Measurements from ENCODE around the gene RPA3. TPM values are rescaled to one million over a fixed set of nuclear protein-coding genes. Genes with fewer than 3 reads are reported as not detected.

RPA3 gene
- total and polyA plus RNA-seq, 7 experiments from 2014 or later = 20.0 to 96.9 (median 28.1) TPM

- Mint-ChIP-seq H3K4me3 (no peak overlapping the region), H3K9me3 (no peaks in the 10 kb centered on the region), H3K36me3 (peaks cover 0 to 17% (median 5%) of the 10 kb centered on the region in 5 donors), H3K4me1 (peaks cover 0 to 13% (median 1%) of the 10 kb centered on the region in 7 donors), H3K27me3 (no peaks in the 10 kb centered on the region), H3K27ac (no peak overlapping the region)
- no peaks in the 10 kb centered on the region for H3K4me1 ChIP-seq (ENCODE audit: control insufficient read depth in 2 of 2, insufficient read depth in 2 of 2, low read length in 2 of 2)
- ChIA-PET CTCF (no interaction called here), POLR2A (no interaction called here)
- no peaks in the 10 kb centered on the region for H3K9me3 ChIP-seq (ENCODE audit: control insufficient read depth in 2 of 3, low read length in 3 of 3)
- intact Hi-C loops (cut with micrococcal nuclease) = loop anchor here in 1 of 2 donors (2.0 kb wide), 1 partner anchor 13 kb away; no protein-coding TSS in a partner anchor
- H3K27ac ChIP-seq (ENCODE audit: low read depth, low read length) = no peak overlapping the region
- H3K4me3 ChIP-seq (ENCODE audit: low read length) = no peak overlapping the region
- H3K36me3 ChIP-seq (ENCODE audit: control insufficient read depth in 2 of 3, insufficient read depth in 3 of 3, low read length in 3 of 3) = no peaks in the 10 kb centered on the region
- ATAC-seq (no peak), DNase-seq (no peak)
- no peaks in the 10 kb centered on the region for H3K27me3 ChIP-seq (ENCODE audit: control insufficient read depth in 2 of 2, insufficient read depth in 2 of 2, low read length in 2 of 2)
Observed at GRCh38 chr7:7745966-7746365, 27.6 kb upstream of the RPA3 start.

- H3K4me1 ChIP-seq (ENCODE audit: control insufficient read depth in 2 of 2, insufficient read depth in 2 of 2, low read length in 2 of 2) = no peaks in the 10 kb centered on the region
- Mint-ChIP-seq H3K36me3 (peaks cover 0 to 20% (median 5%) of the 10 kb centered on the region in 5 donors), H3K27me3 (no peaks in the 10 kb centered on the region), H3K4me3 (no peak overlapping the region), H3K9me3 (no peaks in the 10 kb centered on the region), H3K27ac (no peak overlapping the region), H3K4me1 (peaks cover 0 to 14% (median 2%) of the 10 kb centered on the region in 7 donors)
- DNase-seq (no peak), ATAC-seq (no peak)
- H3K27ac ChIP-seq (ENCODE audit: low read depth, low read length) = no peak overlapping the region
- intact Hi-C loops (cut with micrococcal nuclease) = no loop called here
- no peaks in the 10 kb centered on the region for H3K27me3 ChIP-seq (ENCODE audit: control insufficient read depth in 2 of 2, insufficient read depth in 2 of 2, low read length in 2 of 2)
- H3K4me3 ChIP-seq (ENCODE audit: low read length) = no peak overlapping the region
- no peaks in the 10 kb centered on the region for H3K9me3 ChIP-seq (ENCODE audit: control insufficient read depth in 2 of 3, low read length in 3 of 3)
- POLR2A ChIA-PET = interaction anchor here (0.7 kb wide), 1 partner anchor 11 kb away, joined by 3 read pairs; no protein-coding TSS in a partner anchor
- CTCF ChIA-PET = no interaction called here
- no peaks in the 10 kb centered on the region for H3K36me3 ChIP-seq (ENCODE audit: control insufficient read depth in 2 of 3, insufficient read depth in 3 of 3, low read length in 3 of 3)
Observed at GRCh38 chr7:7745258-7745657, 26.9 kb upstream of the RPA3 start.

GRCh38 chr7:7742223-7742622, 23.8 kb upstream of the RPA3 start:
- H3K4me1 ChIP-seq (ENCODE audit: control insufficient read depth in 2 of 2, insufficient read depth in 2 of 2, low read length in 2 of 2) = peaks cover 0 to 3% of the 10 kb centered on the region in 2 donors
- Mint-ChIP-seq H3K36me3 (peaks cover 0 to 22% (median 9%) of the 10 kb centered on the region in 5 donors), H3K4me3 (no peak overlapping the region), H3K9me3 (no peaks in the 10 kb centered on the region), H3K4me1 (peaks cover 0 to 31% (median 12%) of the 10 kb centered on the region in 7 donors), H3K27ac (no peak overlapping the region), H3K27me3 (no peaks in the 10 kb centered on the region)
- intact Hi-C loops (cut with micrococcal nuclease) = no loop called here
- ATAC-seq (no peak), DNase-seq (no peak)
- H3K27me3 ChIP-seq (ENCODE audit: control insufficient read depth in 2 of 2, insufficient read depth in 2 of 2, low read length in 2 of 2) = no peaks in the 10 kb centered on the region
- H3K4me3 ChIP-seq (ENCODE audit: low read length) = no peak overlapping the region
- CTCF ChIA-PET = no interaction called here
- POLR2A ChIA-PET = interaction anchor here (0.6 kb wide), 1 partner anchor 41 kb away, joined by 4 read pairs; no protein-coding TSS in a partner anchor
- H3K36me3 ChIP-seq (ENCODE audit: control insufficient read depth in 2 of 3, insufficient read depth in 3 of 3, low read length in 3 of 3) = no peaks in the 10 kb centered on the region
- no peaks in the 10 kb centered on the region for H3K9me3 ChIP-seq (ENCODE audit: control insufficient read depth in 2 of 3, low read length in 3 of 3)
- H3K27ac ChIP-seq (ENCODE audit: low read depth, low read length) = no peak overlapping the region

GRCh38 chr7:7740037-7740355, 21.6 kb upstream of the RPA3 start:
- Mint-ChIP-seq H3K36me3 (peaks cover 0 to 20% (median 9%) of the 10 kb centered on the region in 5 donors), H3K4me1 (peaks cover 5 to 28% (median 8%) of the 10 kb centered on the region in 7 donors), H3K27me3 (no peaks in the 10 kb centered on the region), H3K4me3 (no peak overlapping the region), H3K27ac (peak overlapping the region in 3 of 9 donors; percentile 5 to 10 (median 6)), H3K9me3 (no peaks in the 10 kb centered on the region)
- Histone ChIP-seq H3K27me3 (ENCODE audit: control insufficient read depth in 2 of 2, insufficient read depth in 2 of 2, low read length in 2 of 2) (no peaks in the 10 kb centered on the region), H3K9me3 (ENCODE audit: control insufficient read depth in 2 of 3, low read length in 3 of 3) (no peaks in the 10 kb centered on the region), H3K36me3 (ENCODE audit: control insufficient read depth in 2 of 3, insufficient read depth in 3 of 3, low read length in 3 of 3) (no peaks in the 10 kb centered on the region), H3K27ac (ENCODE audit: low read depth, low read length) (no peak overlapping the region), H3K4me3 (ENCODE audit: low read length) (no peak overlapping the region), H3K4me1 (ENCODE audit: control insufficient read depth in 2 of 2, insufficient read depth in 2 of 2, low read length in 2 of 2) (peaks cover 0 to 3% of the 10 kb centered on the region in 2 donors)
- ChIA-PET POLR2A (interaction anchor here (1.1 kb wide), 1 partner anchor 230 kb away, joined by 3 read pairs; no protein-coding TSS in a partner anchor), CTCF (no interaction called here)
- intact Hi-C loops (cut with micrococcal nuclease) = no loop called here
- DNase-seq (no peak), ATAC-seq (no peak)

GRCh38 chr7:7739204-7740036, 21.0 kb upstream of the RPA3 start:
- H3K4me1 Mint-ChIP-seq = peaks cover 6 to 30% (median 8%) of the 10 kb centered on the region in 7 donors
- H3K36me3 Mint-ChIP-seq = peaks cover 0 to 20% (median 9%) of the 10 kb centered on the region in 5 donors
- no peak overlapping the region for H3K27ac ChIP-seq (ENCODE audit: low read depth, low read length)
- no peaks in the 10 kb centered on the region for H3K9me3 ChIP-seq (ENCODE audit: control insufficient read depth in 2 of 3, low read length in 3 of 3)
- no peak overlapping the region for H3K4me3 Mint-ChIP-seq
- intact Hi-C loops (cut with micrococcal nuclease) = no loop called here
- no peak overlapping the region for H3K4me3 ChIP-seq (ENCODE audit: low read length)
- no peaks in the 10 kb centered on the region for H3K9me3 Mint-ChIP-seq
- ATAC-seq (no peak), DNase-seq (no peak)
- ChIA-PET POLR2A (interaction anchor here (0.7 to 1.1 kb wide), 3 partner anchors 19 to 231 kb away, joined by 3 read pairs; no protein-coding TSS in a partner anchor), CTCF (interaction anchor here (0.6 kb wide), 1 partner anchor 25 kb away, joined by 4 read pairs; no protein-coding TSS in a partner anchor)
- H3K36me3 ChIP-seq (ENCODE audit: control insufficient read depth in 2 of 3, insufficient read depth in 3 of 3, low read length in 3 of 3) = no peaks in the 10 kb centered on the region
- no peaks in the 10 kb centered on the region for H3K27me3 ChIP-seq (ENCODE audit: control insufficient read depth in 2 of 2, insufficient read depth in 2 of 2, low read length in 2 of 2)
- peaks cover 0 to 3% of the 10 kb centered on the region in 2 donors for H3K4me1 ChIP-seq (ENCODE audit: control insufficient read depth in 2 of 2, insufficient read depth in 2 of 2, low read length in 2 of 2)
- H3K27ac Mint-ChIP-seq = peak overlapping the region in 3 of 9 donors; percentile 5 to 10 (median 6)
- no peaks in the 10 kb centered on the region for H3K27me3 Mint-ChIP-seq

GRCh38 chr7:7738622-7739021, 20.2 kb upstream of the RPA3 start:
- Mint-ChIP-seq H3K4me1 (peaks cover 6 to 31% (median 8%) of the 10 kb centered on the region in 7 donors), H3K9me3 (no peaks in the 10 kb centered on the region), H3K27ac (no peak overlapping the region), H3K4me3 (no peak overlapping the region), H3K27me3 (no peaks in the 10 kb centered on the region), H3K36me3 (peaks cover 0 to 20% (median 9%) of the 10 kb centered on the region in 5 donors)
- no peaks in the 10 kb centered on the region for H3K27me3 ChIP-seq (ENCODE audit: control insufficient read depth in 2 of 2, insufficient read depth in 2 of 2, low read length in 2 of 2)
- DNase-seq (no peak), ATAC-seq (no peak)
- intact Hi-C loops (cut with micrococcal nuclease) = no loop called here
- ChIA-PET CTCF (interaction anchor here (0.6 kb wide), 1 partner anchor 24 kb away, joined by 4 read pairs; no protein-coding TSS in a partner anchor), POLR2A (interaction anchor here (0.7 to 0.8 kb wide), 2 partner anchors 19 to 35 kb away, joined by 3 read pairs; no protein-coding TSS in a partner anchor)
- H3K4me3 ChIP-seq (ENCODE audit: low read length) = no peak overlapping the region
- no peaks in the 10 kb centered on the region for H3K36me3 ChIP-seq (ENCODE audit: control insufficient read depth in 2 of 3, insufficient read depth in 3 of 3, low read length in 3 of 3)
- H3K27ac ChIP-seq (ENCODE audit: low read depth, low read length) = no peak overlapping the region
- H3K4me1 ChIP-seq (ENCODE audit: control insufficient read depth in 2 of 2, insufficient read depth in 2 of 2, low read length in 2 of 2) = peaks cover 0 to 3% of the 10 kb centered on the region in 2 donors
- H3K9me3 ChIP-seq (ENCODE audit: control insufficient read depth in 2 of 3, low read length in 3 of 3) = no peaks in the 10 kb centered on the region

Measured in naive thymus-derived CD4-positive, alpha-beta T cell (primary cell).